ENCODE results near the gene PREX1. TPM values are rescaled to one million over a fixed set of nuclear protein-coding genes. Genes with fewer than 3 reads are reported as not detected.

PREX1 gene
- polyA plus RNA-seq, 1 experiment: 1.3 TPM

- no peak for TF ChIP-seq CTCF (IDR thresholded peaks at IDR 0.05; ENCODE audit: insufficient read depth, low read depth, low read length)
- POLR2A ChIA-PET: no interaction called here
- CTCF ChIA-PET: no interaction called here
- no peak for DNase-seq (ENCODE audit: low read depth)
- H3K4me3 ChIP-seq (ENCODE audit: low read depth, low read length): no peak overlapping the region
- H3K27me3 ChIP-seq (ENCODE audit: control insufficient read depth, insufficient read depth, low read length): no peaks in the 10 kb centered on the region
- no peaks in the 10 kb centered on the region for H3K36me3 ChIP-seq (ENCODE audit: control insufficient read depth, insufficient read depth, low read length)
Measured at GRCh38 chr20:48733296-48733790, 94.5 kb downstream of the PREX1 start.

- CTCF ChIA-PET: interaction anchor here (1.7 kb wide), 1 partner anchor 9 kb away, joined by 5 read pairs; no protein-coding TSS in a partner anchor
- Histone ChIP-seq H3K27me3 (ENCODE audit: control insufficient read depth, insufficient read depth, low read length) (no peaks in the 10 kb centered on the region), H3K4me3 (ENCODE audit: low read depth, low read length) (no peak overlapping the region), H3K36me3 (ENCODE audit: control insufficient read depth, insufficient read depth, low read length) (no peaks in the 10 kb centered on the region)
- POLR2A ChIA-PET: no interaction called here
- DNase-seq (ENCODE audit: low read depth): no peak
- TF ChIP-seq CTCF (IDR thresholded peaks at IDR 0.05; ENCODE audit: insufficient read depth, low read depth, low read length): no peak
Measured at GRCh38 chr20:48732081-48732829, 95.5 kb downstream of the PREX1 start.

GRCh38 chr20:48731536-48731935 is 96.3 kb downstream of the PREX1 start:
- DNase-seq (ENCODE audit: low read depth): no peak
- TF ChIP-seq CTCF (IDR thresholded peaks at IDR 0.05; ENCODE audit: insufficient read depth, low read depth, low read length): no peak
- no peak overlapping the region for H3K4me3 ChIP-seq (ENCODE audit: low read depth, low read length)
- no peaks in the 10 kb centered on the region for H3K27me3 ChIP-seq (ENCODE audit: control insufficient read depth, insufficient read depth, low read length)
- no peaks in the 10 kb centered on the region for H3K36me3 ChIP-seq (ENCODE audit: control insufficient read depth, insufficient read depth, low read length)
- CTCF ChIA-PET: interaction anchor here (1.7 kb wide), 1 partner anchor 9 kb away, joined by 5 read pairs; no protein-coding TSS in a partner anchor
- POLR2A ChIA-PET: no interaction called here

DNA sequence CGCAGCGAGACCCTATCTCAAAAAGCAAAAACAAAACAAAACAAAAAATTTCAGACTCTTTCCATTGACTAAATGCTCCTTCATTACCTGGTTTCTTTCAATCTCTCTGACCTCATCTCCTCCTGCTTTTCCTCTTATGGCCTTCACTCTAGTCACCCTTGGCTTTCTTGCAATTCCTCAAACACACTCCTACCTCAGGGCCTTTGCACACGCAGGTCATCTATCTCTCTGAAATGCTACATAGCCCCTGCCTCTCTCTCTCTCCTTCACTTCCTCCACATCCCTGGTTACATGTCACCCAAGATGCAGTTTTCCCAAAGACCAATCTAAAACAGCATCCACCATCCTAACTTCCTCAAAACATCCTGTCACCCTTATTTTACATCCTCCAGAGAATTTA is 96.8 kb downstream of the PREX1 start:
- CTCF ChIA-PET: interaction anchor here (1.7 kb wide), 1 partner anchor 10 kb away, joined by 5 read pairs; no protein-coding TSS in a partner anchor
- POLR2A ChIA-PET: no interaction called here

GRCh38 chr20:48729538-48729937 is 98.3 kb downstream of the PREX1 start:
- ChIA-PET POLR2A (no interaction called here), CTCF (no interaction called here)
- TF ChIP-seq CTCF (IDR thresholded peaks at IDR 0.05; ENCODE audit: insufficient read depth, low read depth, low read length): no peak
- Histone ChIP-seq H3K36me3 (ENCODE audit: control insufficient read depth, insufficient read depth, low read length) (no peaks in the 10 kb centered on the region), H3K27me3 (ENCODE audit: control insufficient read depth, insufficient read depth, low read length) (no peaks in the 10 kb centered on the region), H3K4me3 (ENCODE audit: low read depth, low read length) (no peak overlapping the region)
- DNase-seq (ENCODE audit: low read depth): no peak

More for the DNA sequence above, 96.8 kb downstream of the PREX1 start:
- no peaks in the 10 kb centered on the region for H3K27me3 ChIP-seq (ENCODE audit: control insufficient read depth, insufficient read depth, low read length)
- no peaks in the 10 kb centered on the region for H3K36me3 ChIP-seq (ENCODE audit: control insufficient read depth, insufficient read depth, low read length)
- TF ChIP-seq CTCF (IDR thresholded peaks at IDR 0.05; ENCODE audit: insufficient read depth, low read depth, low read length): no peak
- no peak for DNase-seq (ENCODE audit: low read depth)
- no peak overlapping the region for H3K4me3 ChIP-seq (ENCODE audit: low read depth, low read length)

All from BJ (cell line).